DOHH2 (cell line): Measurements from ENCODE around the gene TNRC6B.

Experiments
- H3F3A ChIP-seq: fragments of 200-600 bp; sonication (generic), shearing (Covaris generic); 2 replicates; pipeline ENCODE4 v1.6.0; 2016; ENCODE audit warnings: antibody characterized with exemption, mild to moderate bottlenecking; ENCODE audit not compliant: control insufficient read depth, insufficient read depth
- H3K27ac ChIP-seq: fragments of 200-600 bp; sonication (generic); 2 replicates; pipeline ENCODE4 v1.5.1; 2014; ENCODE audit warnings: low read depth, mild to moderate bottlenecking, low read length, moderate library complexity
- H3K27me3 ChIP-seq: fragments of 200-600 bp; sonication (generic); 2 replicates; pipeline ENCODE4 v1.6.1; 2014; ENCODE audit warnings: mild to moderate bottlenecking, low read length, mixed read lengths; ENCODE audit not compliant: control insufficient read depth
- H3K36me3 ChIP-seq: fragments of 200-600 bp; sonication (generic); 2 replicates; pipeline ENCODE4 v1.6.1; 2014; ENCODE audit warnings: mild to moderate bottlenecking, low read length, moderate library complexity, mixed read lengths; ENCODE audit not compliant: control insufficient read depth
- H3K4me1 ChIP-seq: fragments of 200-600 bp; sonication (generic); 2 replicates; pipeline ENCODE4 v1.6.1; 2014; ENCODE audit warnings: mild to moderate bottlenecking, low read length, mixed read lengths; ENCODE audit not compliant: control insufficient read depth
- H3K4me2 ChIP-seq: fragments of 200-600 bp; sonication (generic); 2 replicates; pipeline ENCODE4 v1.6.0; 2014; ENCODE audit warnings: mild to moderate bottlenecking, low read length, moderate library complexity
- H3K4me3 ChIP-seq: fragments of 200-600 bp; sonication (generic); 2 replicates; pipeline ENCODE4 v1.5.1; 2014; ENCODE audit warnings: mild to moderate bottlenecking, low read length, mixed read lengths
- H3K79me2 ChIP-seq: fragments of 200-600 bp; sonication (generic); 2 replicates; pipeline ENCODE4 v1.6.1; 2014; ENCODE audit warnings: mild to moderate bottlenecking, low read length, mixed read lengths; ENCODE audit not compliant: control insufficient read depth
- H3K9me2 ChIP-seq: fragments of 200-600 bp; sonication (generic); replicated peaks from 2 replicates; pipeline ENCODE4 v1.6.1; 2014; ENCODE audit warnings: mild to moderate bottlenecking, low read length, mixed read lengths; ENCODE audit not compliant: control insufficient read depth
- H3K9me3 ChIP-seq: fragments of 200-600 bp; sonication (generic); 2 replicates; pipeline ENCODE4 v1.6.1; 2014; ENCODE audit warnings: antibody characterized with exemption, low read length, mixed read lengths; ENCODE audit not compliant: control insufficient read depth, insufficient read depth
- H4K20me1 ChIP-seq: fragments of 200-600 bp; sonication (generic); 2 replicates; pipeline ENCODE4 v1.6.0; 2014; ENCODE audit warnings: low read depth, mild to moderate bottlenecking, antibody characterized with exemption, low read length, moderate library complexity; ENCODE audit not compliant: control insufficient read depth, insufficient read depth
- CTCF ChIP-seq: fragments of 200-600 bp; sonication (generic); IDR thresholded peaks from one replicate; pipeline ENCODE4 v1.5.1; 2014; ENCODE audit warnings: antibody characterized with exemption, mild to moderate bottlenecking, low read depth, low read length; ENCODE audit not compliant: poor library complexity, severe bottlenecking
- EZH2phosphoT487 ChIP-seq: fragments of 200-600 bp; sonication (generic); IDR thresholded peaks from 2 replicates; pipeline ENCODE4 v1.6.1; 2017; ENCODE audit warnings: borderline replicate concordance, mild to moderate bottlenecking, antibody characterized with exemption, low read length, moderate library complexity, mixed read lengths

TNRC6B gene

DNA sequence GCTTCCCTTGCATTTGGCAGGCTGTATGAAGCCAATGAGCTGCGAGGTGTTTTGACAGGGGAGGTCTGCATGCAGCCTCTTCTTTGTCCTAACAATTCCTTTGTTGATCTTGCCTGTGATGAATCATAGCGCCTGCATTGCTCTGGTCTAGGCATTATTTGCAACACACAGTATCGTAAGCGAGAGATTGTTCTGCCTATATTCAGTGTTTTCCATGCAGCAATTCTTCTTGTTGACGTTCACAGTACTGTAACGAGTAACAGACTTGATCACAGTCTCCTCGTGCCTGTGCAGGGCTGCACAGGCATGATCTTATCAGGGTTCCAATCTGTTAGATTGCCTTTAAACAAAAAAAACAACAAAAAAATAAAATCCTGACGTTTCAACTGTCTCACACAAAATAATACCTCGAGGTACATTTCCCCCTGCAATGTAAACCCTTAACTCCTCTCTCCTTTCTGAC, 154.6 kb downstream of the TNRC6B start:
- H3K79me2 ChIP-seq = no peaks in the 10 kb centered on the region
- peaks cover 2% of the 10 kb centered on the region; the same call in 1 of the 2 replicates for H3K36me3 ChIP-seq
- no peaks in the 10 kb centered on the region for H4K20me1 ChIP-seq
- no peak overlapping the region for H3K4me2 ChIP-seq
- no peak overlapping the region for H3K4me3 ChIP-seq
- H3K9me2 ChIP-seq = no peaks in the 10 kb centered on the region
- TF ChIP-seq CTCF (no peak), EZH2phosphoT487 (no peak)
- H3K4me1 ChIP-seq = peaks cover 35% of the 10 kb centered on the region
- H3K9me3 ChIP-seq = no peaks in the 10 kb centered on the region
- H3K27me3 ChIP-seq = no peaks in the 10 kb centered on the region
- H3K27ac ChIP-seq = no peak overlapping the region
- H3F3A ChIP-seq = peaks cover 10% of the 10 kb centered on the region; the same call in 1 of the 2 replicates

- Histone ChIP-seq H3K4me3 (peak overlapping the region; percentile 18; the same call in 1 of the 2 replicates), H3K4me2 (peak overlapping the region; percentile 40), H3K27ac (no peak overlapping the region), H4K20me1 (no peaks in the 10 kb centered on the region), H3K36me3 (no peaks in the 10 kb centered on the region), H3K9me2 (no peaks in the 10 kb centered on the region), H3K27me3 (no peaks in the 10 kb centered on the region), H3F3A (peaks cover 10% of the 10 kb centered on the region; the same call in 1 of the 2 replicates), H3K79me2 (no peaks in the 10 kb centered on the region), H3K4me1 (peaks cover 35% of the 10 kb centered on the region), H3K9me3 (no peaks in the 10 kb centered on the region)
- TF ChIP-seq CTCF = no peak
- no peak for TF ChIP-seq EZH2phosphoT487
Observed at GRCh38 chr22:40334060-40334459, 156.3 kb downstream of the TNRC6B start.

- peak overlapping the region; percentile 40 for H3K4me2 ChIP-seq
- H3K9me2 ChIP-seq = no peaks in the 10 kb centered on the region
- peaks cover 35% of the 10 kb centered on the region for H3K4me1 ChIP-seq
- no peaks in the 10 kb centered on the region for H3K36me3 ChIP-seq
- no peak overlapping the region for H3K4me3 ChIP-seq
- peaks cover 10% of the 10 kb centered on the region; the same call in 1 of the 2 replicates for H3F3A ChIP-seq
- no peak overlapping the region for H3K27ac ChIP-seq
- no peaks in the 10 kb centered on the region for H4K20me1 ChIP-seq
- no peaks in the 10 kb centered on the region for H3K27me3 ChIP-seq
- H3K9me3 ChIP-seq = no peaks in the 10 kb centered on the region
- TF ChIP-seq EZH2phosphoT487 (no peak), CTCF (no peak)
- H3K79me2 ChIP-seq = no peaks in the 10 kb centered on the region
Observed at GRCh38 chr22:40334899-40335298, 157.2 kb downstream of the TNRC6B start.
